Measurements from ENCODE around the gene CHN1.

CHN1 gene

GRCh38 chr2:174970092-174970491, 35.1 kb downstream of the CHN1 start:
- no peak for DNase-seq

GRCh38 chr2:174969091-174969734, 36.0 kb downstream of the CHN1 start:
- no peak for DNase-seq

DNA sequence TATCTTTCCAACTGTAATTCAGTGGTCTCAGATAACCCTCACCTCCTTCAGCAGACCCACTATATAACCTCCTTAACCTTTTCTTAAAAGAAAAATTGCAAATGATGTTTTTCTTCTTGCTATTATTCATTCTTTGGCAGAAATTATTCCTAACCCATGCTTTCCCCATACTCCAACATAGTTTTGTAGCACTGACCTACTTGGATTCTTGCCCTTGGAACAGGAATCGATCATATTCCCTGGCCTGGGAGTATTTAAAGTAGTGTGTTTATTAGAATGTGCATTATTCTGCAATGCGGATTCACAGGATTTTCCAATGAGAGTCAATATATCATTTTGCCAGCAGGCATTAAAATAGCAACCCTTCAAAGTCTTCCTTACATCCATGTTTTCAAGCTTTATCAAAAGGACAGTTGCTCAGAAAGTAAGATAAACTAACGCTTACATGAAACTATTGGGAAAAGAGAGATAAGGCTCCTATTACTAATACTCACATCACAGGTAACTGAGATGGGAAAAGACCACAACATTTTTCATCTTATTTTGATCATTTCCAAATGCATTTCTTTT, 37.4 kb downstream of the CHN1 start:
- no peak for DNase-seq

DNA sequence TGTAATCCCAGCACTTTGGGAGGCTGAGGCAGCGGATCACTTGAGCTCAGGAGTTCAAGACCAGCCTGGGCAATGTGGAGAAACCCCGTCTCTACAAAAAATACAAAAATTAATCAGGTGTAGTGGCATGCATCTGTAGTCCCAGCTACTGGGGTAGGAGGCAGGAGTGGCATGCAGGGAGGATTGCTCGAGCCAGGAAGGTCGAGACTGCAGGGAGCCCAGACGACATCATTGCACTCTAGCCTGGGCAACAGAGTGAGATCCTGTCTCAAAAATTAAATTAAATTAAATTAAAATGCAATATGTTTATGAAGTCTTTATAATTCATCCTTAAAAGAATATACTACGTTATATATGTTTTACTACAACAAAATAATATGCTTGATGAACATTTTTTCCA, 38.1 kb downstream of the CHN1 start:
- no peak for DNase-seq

GRCh38 chr2:174965992-174966744, 39.0 kb downstream of the CHN1 start:
- no peak for DNase-seq

- no peak for DNase-seq
Measured at GRCh38 chr2:174965551-174965950, 39.6 kb downstream of the CHN1 start.

DNA sequence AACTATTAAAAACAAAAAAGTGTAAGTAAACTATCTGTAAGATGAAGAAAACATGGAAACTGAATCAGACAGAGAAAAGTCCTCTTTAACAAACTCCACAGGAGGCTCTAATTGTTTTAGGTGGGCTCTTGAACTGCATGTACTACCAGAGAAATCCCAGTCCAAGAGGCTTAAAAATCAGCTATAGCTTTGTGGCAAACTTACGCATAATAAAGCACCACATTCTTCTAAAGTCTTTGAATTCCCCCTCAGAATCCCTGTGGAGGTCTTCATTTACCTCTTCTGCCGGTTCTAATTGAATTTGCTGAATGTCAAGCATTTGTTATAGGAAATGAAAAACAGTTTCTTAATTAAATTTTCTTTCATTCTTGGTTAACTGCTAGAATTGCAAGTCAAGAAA, 40.8 kb downstream of the CHN1 start:
- no peak for DNase-seq

GRCh38 chr2:174963437-174964400, 41.5 kb downstream of the CHN1 start:
- DNase-seq: no peak

- DNase-seq: no peak
Measured at GRCh38 chr2:174959787-174960186, 45.4 kb downstream of the CHN1 start.

GRCh38 chr2:174957050-174957449, 48.1 kb downstream of the CHN1 start:
- no peak for DNase-seq

DNA sequence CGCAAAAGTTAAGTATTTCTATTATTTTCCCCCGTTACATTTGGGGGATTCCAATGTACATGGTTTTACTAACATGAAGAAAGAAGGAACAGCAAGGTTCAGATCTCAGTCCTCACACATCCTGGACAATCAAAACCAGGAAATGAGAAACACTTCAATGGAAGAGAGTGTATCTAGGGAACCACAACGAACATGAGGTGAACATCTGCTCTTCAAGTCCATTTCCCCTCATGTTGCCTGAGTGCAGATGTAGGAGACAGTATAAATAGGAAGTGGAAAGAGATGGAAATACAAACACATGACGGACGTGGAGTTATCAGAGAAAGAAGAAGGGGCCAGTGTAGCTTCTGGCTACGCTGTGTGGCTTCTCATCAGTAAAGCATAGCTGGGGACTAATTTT, 52.6 kb downstream of the CHN1 start:
- DNase-seq: no peak

GRCh38 chr2:174951745-174952144, 53.4 kb downstream of the CHN1 start:
- DNase-seq: no peak

- no peak for DNase-seq
Measured at GRCh38 chr2:174949988-174950687, 55.0 kb downstream of the CHN1 start.

DNA sequence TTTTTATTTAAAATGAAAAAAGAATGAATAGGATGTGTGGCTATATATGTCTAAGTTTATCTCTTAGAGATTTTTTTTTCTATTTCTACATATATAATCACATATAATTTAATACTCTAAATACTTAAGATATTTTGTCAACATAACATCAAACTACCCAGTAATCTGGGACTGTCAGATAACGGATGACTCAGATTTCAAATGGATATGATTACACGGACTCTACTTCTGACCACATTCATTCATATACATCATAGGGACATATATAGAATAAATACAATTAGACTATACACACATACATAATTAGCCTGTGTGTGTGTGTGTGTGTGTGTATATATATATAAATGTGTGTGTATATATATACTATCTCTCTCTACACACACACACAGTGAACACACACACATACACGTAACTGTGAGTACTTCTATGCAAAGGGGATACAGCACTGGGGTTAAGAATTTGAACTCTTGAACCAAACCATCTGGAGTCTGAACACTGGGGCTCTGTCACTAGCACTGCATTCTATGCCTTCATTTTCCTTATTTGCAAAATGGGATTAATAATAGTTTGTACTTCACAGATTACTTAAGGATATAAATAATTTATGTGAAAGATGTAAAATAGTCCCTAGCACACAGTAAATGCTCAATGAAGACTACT, 59.5 kb downstream of the CHN1 start:
- DNase-seq: no peak

GRCh38 chr2:174939046-174939445, 66.1 kb downstream of the CHN1 start:
- DNase-seq: no peak

DNA sequence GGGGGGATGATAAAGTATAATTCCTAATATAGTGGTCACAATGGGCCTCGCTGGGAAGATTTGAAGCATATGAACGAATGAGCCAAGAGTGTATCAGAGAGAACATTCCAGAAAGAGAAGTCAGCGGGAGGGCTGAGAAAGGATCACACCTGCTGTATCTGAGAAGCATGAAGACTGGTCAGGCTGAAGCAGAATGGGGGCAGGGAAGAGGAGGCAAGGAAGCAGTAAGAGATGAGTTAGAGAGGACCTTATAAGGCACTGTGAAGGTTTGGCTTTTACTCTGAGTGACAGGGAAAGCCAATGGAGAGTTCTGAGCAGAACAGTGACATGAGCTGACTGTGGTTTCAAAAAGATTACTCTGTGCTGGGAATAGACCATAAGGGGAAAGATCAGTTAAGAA, 73.5 kb downstream of the CHN1 start:
- no peak for DNase-seq

DNA sequence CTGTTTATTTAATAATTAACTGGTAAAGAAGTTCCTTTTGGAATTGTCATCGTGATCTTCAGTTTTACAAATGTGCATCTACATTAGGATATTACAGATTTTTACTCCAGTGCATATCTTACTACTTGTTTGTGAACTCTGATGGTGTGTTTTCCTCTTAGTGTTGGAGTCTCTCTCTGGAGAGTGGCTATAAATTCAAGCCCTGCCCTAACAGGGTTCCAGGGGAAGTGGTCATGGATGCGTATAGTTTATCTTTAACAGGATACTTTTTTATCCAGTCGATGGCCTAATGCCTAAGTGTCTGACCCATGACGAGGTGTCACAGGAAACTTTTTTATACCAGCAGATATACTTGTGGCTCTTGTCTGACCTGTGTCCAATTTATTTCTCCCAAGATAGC, 75.4 kb downstream of the CHN1 start:
- DNase-seq: no peak

- DNase-seq: no peak
Measured at GRCh38 chr2:174925046-174925784, 80.0 kb downstream of the CHN1 start.

- DNase-seq: no peak
Measured at GRCh38 chr2:174924061-174924693, 81.0 kb downstream of the CHN1 start.

GRCh38 chr2:174919947-174920595, 85.1 kb downstream of the CHN1 start:
- no peak for DNase-seq
